GM12878 (cell line): ENCODE results near the gene MLIP. TPM values are rescaled to one million over a fixed set of nuclear protein-coding genes. Genes with fewer than 3 reads are reported as not detected.

ENCODE experiments used
- ATAC-seq: fragments of 200-7000 bp; cut with Tn5 transposase; 3 replicates; pipeline ENCODE4 v1.9.1; 2020; ENCODE audit warnings: mild to moderate bottlenecking, moderate library complexity
- BruUV-seq: library from RNA; stranded (reverse); fragments of 400-500 nt; replicated peaks from 2 replicates; lab custom pipeline; 2021; lab: Mats Ljungman, UMichigan
- CTCF ChIA-PET: fragments of 300-600 bp; sonication (Branson Sonifier 250); formaldehyde crosslinking; extraction: SDS; loops from one replicate; lab custom pipeline; 2021; ENCODE audit warnings: inconsistent platforms; lab: Yijun Ruan, JAX
- POLR2A ChIA-PET: fragments of 350-600 bp; formaldehyde crosslinking; extraction: SDS; loops from one replicate; lab custom pipeline; 2021; ENCODE audit warnings: inconsistent platforms; lab: Charles Lee
- RAD21 ChIA-PET: fragments of 300-600 bp; sonication (Branson Sonifier 250); formaldehyde crosslinking; loops from one replicate; lab custom pipeline; 2023; ENCODE audit warnings: antibody characterized with exemption; ENCODE audit not compliant: unreplicated experiment; lab: Charles Lee
- SMC1A ChIA-PET: fragments of 300-600 bp; sonication (Branson Sonifier 250); formaldehyde crosslinking; loops from one replicate; lab custom pipeline; 2023; ENCODE audit not compliant: unreplicated experiment, uncharacterized antibody; lab: Charles Lee
- DNase-seq: peaks from one replicate; pipeline ENCODE4 v3.0.0-alpha.2; 2011; ENCODE audit warnings: low read depth, low spot score
- FAIRE-seq: peaks from 3 replicates; lab custom pipeline; 2011; peaks lifted over from hg19 to GRCh38; lab: Jason Lieb, UNC
- H2AFZ ChIP-seq: 2 replicates; pipeline ENCODE4 v1.6.0; 2011; ENCODE audit warnings: low read depth, low read length, control low read depth; ENCODE audit not compliant: control insufficient read depth
- H3K27ac ChIP-seq: 2 replicates; pipeline ENCODE4 v1.5.1; 2011; ENCODE audit warnings: control low read depth; ENCODE audit not compliant: control insufficient read depth, insufficient read depth
- H3K27me3 ChIP-seq, 2 experiments: replicated peaks in 1 of 2; 2 replicates each; pipeline versions ENCODE4 v1.6.0 to v1.6.1; 2011; ENCODE audit warnings: low read length in 1 of 2; ENCODE audit not compliant: control insufficient read depth in 2 of 2, insufficient read depth in 2 of 2
- H3K36me3 ChIP-seq, 2 experiments: 2 replicates each; pipeline ENCODE4 v1.5.1; 2011; ENCODE audit warnings: low read length in 1 of 2; ENCODE audit not compliant: control insufficient read depth in 2 of 2, insufficient read depth in 2 of 2
- H3K4me1 ChIP-seq: 2 replicates; pipeline ENCODE4 v1.6.1; 2011; ENCODE audit warnings: mild to moderate bottlenecking, low read length, moderate library complexity, mixed read lengths; ENCODE audit not compliant: control insufficient read depth, insufficient read depth
- H3K4me2 ChIP-seq: 2 replicates; pipeline ENCODE4 v1.6.0; 2011; ENCODE audit warnings: control low read depth; ENCODE audit not compliant: control insufficient read depth, insufficient read depth
- H3K4me3 ChIP-seq: fragments of 200-600 bp; sonication (generic); 2 replicates; pipeline ENCODE4 v1.5.1; 2016
- H3K79me2 ChIP-seq: 2 replicates; pipeline ENCODE4 v1.6.0; 2011; ENCODE audit warnings: low read length; ENCODE audit not compliant: control insufficient read depth, insufficient read depth
- H3K9ac ChIP-seq: 2 replicates; pipeline ENCODE4 v1.8.0; 2011; ENCODE audit warnings: low read length, control low read depth, mixed read lengths; ENCODE audit not compliant: control insufficient read depth, insufficient read depth
- H3K9me3 ChIP-seq: replicated peaks from 3 replicates; pipeline ENCODE4 v1.5.1; 2011; ENCODE audit warnings: mild to moderate bottlenecking, low read length; ENCODE audit not compliant: control insufficient read depth, insufficient read depth
- H4K20me1 ChIP-seq: 2 replicates; pipeline ENCODE4 v1.6.0; 2011; ENCODE audit not compliant: control insufficient read depth, insufficient read depth
- CHD4 ChIP-seq: fragments of 200-600 bp; sonication (generic); IDR thresholded peaks from 2 replicates; pipeline ENCODE4 v1.6.1; 2016; ENCODE audit warnings: mild to moderate bottlenecking
- EZH2 ChIP-seq: IDR thresholded peaks from 2 replicates; pipeline ENCODE4 v1.6.1; 2012; ENCODE audit warnings: low read depth, mild to moderate bottlenecking, control low read depth, inconsistent platforms, low read length, borderline replicate concordance; ENCODE audit not compliant: control insufficient read depth
- HCFC1 ChIP-seq: fragments of 150-350 bp; IDR thresholded peaks from 2 replicates; pipeline ENCODE4 v1.6.1; 2014; ENCODE audit warnings: low read length
- MEF2B ChIP-seq: fragments of 450-650 bp; IDR thresholded peaks from 2 replicates; pipeline ENCODE4 v1.6.1; 2018; ENCODE audit warnings: mild to moderate bottlenecking, moderate library complexity; ENCODE audit not compliant: partially characterized antibody, poor library complexity, severe bottlenecking
- RELB ChIP-seq: fragments of 450-650 bp; IDR thresholded peaks from 2 replicates; pipeline ENCODE4 v1.6.1; 2017; ENCODE audit warnings: low read depth, mild to moderate bottlenecking, moderate library complexity
- SMARCA5 ChIP-seq: fragments of 450-650 bp; IDR thresholded peaks from 2 replicates; pipeline ENCODE4 v1.6.1; 2017; ENCODE audit warnings: mild to moderate bottlenecking
- TBL1XR1 ChIP-seq: IDR thresholded peaks from 2 replicates; pipeline ENCODE4 v1.6.1; 2012; ENCODE audit warnings: low read depth, low read length, improper control_type of control experiment
- ZBED1 ChIP-seq: IDR thresholded peaks from 2 replicates; pipeline ENCODE4 v1.6.1; 2016; ENCODE audit warnings: borderline replicate concordance
- ZNF24 ChIP-seq: fragments of 450-650 bp; IDR thresholded peaks from 2 replicates; pipeline ENCODE4 v1.6.1; 2017; ENCODE audit warnings: antibody characterized with exemption, mild to moderate bottlenecking
- WGBS: methylation state at CpG from one replicate; pipeline ENCODE4 v1.1.6; 2016; ENCODE audit warnings: low lambda C conversion rate; ENCODE audit not compliant: insufficient replicate concordance, insufficient coverage; ENCODE audit errors: missing lambda C conversion rate; 5-methylcytosine and 5-hydroxymethylcytosine counted together
- in situ Hi-C: fragments of 300-500 bp; cut with MboI; formaldehyde crosslinking; loops from 9 replicates; pipeline ENCODE4 v1.14.3; 2018; ENCODE audit warnings: mixed read lengths
- intact Hi-C: fragments of 100-400 bp; cut with micrococcal nuclease; formaldehyde crosslinking; loops from one replicate; pipeline ENCODE4 v1.14.2; 2022; ENCODE audit not compliant: unreplicated experiment
- polyA plus RNA-seq, 11 experiments: library from polyadenylated mRNA; depleted of rRNA in 4 of 11; unstranded in 6 of 11; stranded (reverse) in 5 of 11; fragments of >200 nt; fragmentation: Nextera tagmentation in 4 of 11; fragmentation: Illumina TruSeq in 1 of 11; extraction: Ambion mirVana in 4 of 11; extraction: Trizol in 1 of 11; gene quantifications; 1 replicate in 1 of 11; 2 replicates in 10 of 11; pipeline versions ENCODE4 v1.2.1 to v1.2.3, GENCODE V29; 2011 to 2016; ENCODE audit warnings: inconsistent platforms in 2 of 11, missing spikeins in 2 of 11, low read depth in 1 of 11
- total RNA-seq, 4 experiments: library from RNA; depleted of rRNA in 3 of 4; stranded (reverse); fragments of >200 nt in 3 of 4; fragmentation: Illumina TruSeq in 1 of 4; extraction: Trizol in 1 of 4; gene quantifications; 2 replicates each; pipeline versions ENCODE4 v1.2.1 to v1.2.3, GENCODE V29; 2013 to 2021
- TF ChIP-seq, protein P1 (sequence below): fragments of 450-650 bp; IDR thresholded peaks from 2 replicates; pipeline ENCODE4 v1.6.1; 2018; ENCODE audit warnings: borderline replicate concordance, mild to moderate bottlenecking; ENCODE audit not compliant: partially characterized antibody

Gene MLIP
- total and polyA plus RNA-seq, 10 of the 15 experiments (the other 5 are each of a cell fraction or from before 2014, with no cell fraction given) = not detected

GRCh38 chr6:54096811-54097210 lies 14.4 kb upstream of the MLIP start:
- Histone ChIP-seq H3K9me3 (no peaks in the 10 kb centered on the region), H4K20me1 (no peaks in the 10 kb centered on the region), H3K27ac (no peak overlapping the region), H3K4me3 (no peak overlapping the region), H3K9ac (no peak overlapping the region), H3K79me2 (no peaks in the 10 kb centered on the region), H3K4me2 (no peak overlapping the region), H3K27me3 (no peaks in the 10 kb centered on the region; a peak in 1 of 4 replicates), H3K36me3 (no peaks in the 10 kb centered on the region), H2AFZ (no peak overlapping the region), H3K4me1 (no peaks in the 10 kb centered on the region)
- ChIA-PET POLR2A (no interaction called here), RAD21 (no interaction called here), SMC1A (no interaction called here), CTCF (no interaction called here)
- no peak for DNase-seq
- 61% methylated on average over 3 of the region's 3 CpGs for WGBS
- ATAC-seq = no peak
- TF ChIP-seq ZBED1 (no peak), MEF2B (no peak), ZNF24 (no peak), CHD4 (no peak), TBL1XR1 (no peak), HCFC1 (no peak), RELB (no peak), EZH2 (no peak), SMARCA5 (no peak)
- TF ChIP-seq, protein P1, sequence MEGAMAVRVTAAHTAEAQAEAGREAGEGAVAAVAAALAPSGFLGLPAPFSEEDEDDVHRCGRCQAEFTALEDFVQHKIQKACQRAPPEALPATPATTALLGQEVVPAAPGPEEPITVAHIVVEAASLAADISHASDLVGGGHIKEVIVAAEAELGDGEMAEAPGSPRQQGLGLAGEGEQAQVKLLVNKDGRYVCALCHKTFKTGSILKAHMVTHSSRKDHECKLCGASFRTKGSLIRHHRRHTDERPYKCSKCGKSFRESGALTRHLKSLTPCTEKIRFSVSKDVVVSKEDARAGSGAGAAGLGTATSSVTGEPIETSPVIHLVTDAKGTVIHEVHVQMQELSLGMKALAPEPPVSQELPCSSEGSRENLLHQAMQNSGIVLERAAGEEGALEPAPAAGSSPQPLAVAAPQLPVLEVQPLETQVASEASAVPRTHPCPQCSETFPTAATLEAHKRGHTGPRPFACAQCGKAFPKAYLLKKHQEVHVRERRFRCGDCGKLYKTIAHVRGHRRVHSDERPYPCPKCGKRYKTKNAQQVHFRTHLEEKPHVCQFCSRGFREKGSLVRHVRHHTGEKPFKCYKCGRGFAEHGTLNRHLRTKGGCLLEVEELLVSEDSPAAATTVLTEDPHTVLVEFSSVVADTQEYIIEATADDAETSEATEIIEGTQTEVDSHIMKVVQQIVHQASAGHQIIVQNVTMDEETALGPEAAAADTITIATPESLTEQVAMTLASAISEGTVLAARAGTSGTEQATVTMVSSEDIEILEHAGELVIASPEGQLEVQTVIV = no peak
- intact Hi-C loops = no loop called here
- no peak for FAIRE-seq
- BruUV-seq = no TSS peak
- in situ Hi-C loops = no loop called here
